AG10803 (cell line): ENCODE data around the gene POFUT2.

Source experiments
- DNase-seq: peaks from one replicate; pipeline ENCODE4 v3.0.0; 2010; ENCODE audit warnings: low read depth
- H3K4me3 ChIP-seq: 2 replicates; pipeline ENCODE4 v1.5.1; 2011; ENCODE audit warnings: mild to moderate bottlenecking, low read length, control low read depth
- TF ChIP-seq, protein P1 (sequence below): conservative IDR thresholded peaks from 2 replicates; pipeline ENCODE4 v1.5.1; 2011; ENCODE audit warnings: mild to moderate bottlenecking, low read length, control low read depth, inconsistent platforms

The POFUT2 gene

DNA sequence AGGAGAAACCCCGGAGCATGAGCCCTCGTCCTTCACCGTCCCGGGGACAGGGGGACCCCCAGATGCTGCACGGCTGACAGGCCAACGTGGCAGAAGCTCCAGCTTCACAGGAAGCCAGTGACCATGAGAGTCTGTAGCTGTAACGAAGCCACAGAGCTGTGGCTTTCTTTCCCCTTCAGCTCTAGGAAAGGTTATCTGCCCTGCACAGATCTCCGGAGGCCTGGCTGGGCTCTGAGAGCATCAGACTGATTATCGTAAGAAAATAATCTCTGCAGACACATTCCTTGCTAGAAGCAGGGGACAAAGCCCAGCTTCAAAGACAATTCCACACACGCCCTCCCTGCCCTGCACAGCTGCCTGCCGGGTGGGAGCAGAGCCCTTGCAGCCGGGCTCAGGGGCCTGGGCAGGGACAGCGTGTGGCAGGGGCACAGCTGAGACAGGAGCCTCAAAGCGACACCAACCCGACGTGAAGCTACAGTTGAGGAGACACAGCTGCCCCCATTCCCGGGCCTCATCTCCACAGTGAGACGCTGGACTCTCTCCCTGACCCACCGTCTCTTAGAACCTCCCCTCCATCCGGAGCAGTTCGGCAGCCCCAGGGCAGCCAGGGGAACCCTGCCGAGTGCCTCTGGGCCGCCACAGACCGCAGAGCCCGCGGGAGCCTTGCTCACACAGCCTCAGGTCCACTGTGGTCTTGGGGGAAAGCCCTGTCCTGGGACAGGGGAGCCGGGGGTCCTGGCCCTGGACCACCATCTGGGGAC, 30.6 kb downstream of the POFUT2 start:
- H3K4me3 ChIP-seq, result no peak overlapping the region
- TF ChIP-seq, protein P1, sequence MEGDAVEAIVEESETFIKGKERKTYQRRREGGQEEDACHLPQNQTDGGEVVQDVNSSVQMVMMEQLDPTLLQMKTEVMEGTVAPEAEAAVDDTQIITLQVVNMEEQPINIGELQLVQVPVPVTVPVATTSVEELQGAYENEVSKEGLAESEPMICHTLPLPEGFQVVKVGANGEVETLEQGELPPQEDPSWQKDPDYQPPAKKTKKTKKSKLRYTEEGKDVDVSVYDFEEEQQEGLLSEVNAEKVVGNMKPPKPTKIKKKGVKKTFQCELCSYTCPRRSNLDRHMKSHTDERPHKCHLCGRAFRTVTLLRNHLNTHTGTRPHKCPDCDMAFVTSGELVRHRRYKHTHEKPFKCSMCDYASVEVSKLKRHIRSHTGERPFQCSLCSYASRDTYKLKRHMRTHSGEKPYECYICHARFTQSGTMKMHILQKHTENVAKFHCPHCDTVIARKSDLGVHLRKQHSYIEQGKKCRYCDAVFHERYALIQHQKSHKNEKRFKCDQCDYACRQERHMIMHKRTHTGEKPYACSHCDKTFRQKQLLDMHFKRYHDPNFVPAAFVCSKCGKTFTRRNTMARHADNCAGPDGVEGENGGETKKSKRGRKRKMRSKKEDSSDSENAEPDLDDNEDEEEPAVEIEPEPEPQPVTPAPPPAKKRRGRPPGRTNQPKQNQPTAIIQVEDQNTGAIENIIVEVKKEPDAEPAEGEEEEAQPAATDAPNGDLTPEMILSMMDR, result no peak
- no peak for DNase-seq

DNA sequence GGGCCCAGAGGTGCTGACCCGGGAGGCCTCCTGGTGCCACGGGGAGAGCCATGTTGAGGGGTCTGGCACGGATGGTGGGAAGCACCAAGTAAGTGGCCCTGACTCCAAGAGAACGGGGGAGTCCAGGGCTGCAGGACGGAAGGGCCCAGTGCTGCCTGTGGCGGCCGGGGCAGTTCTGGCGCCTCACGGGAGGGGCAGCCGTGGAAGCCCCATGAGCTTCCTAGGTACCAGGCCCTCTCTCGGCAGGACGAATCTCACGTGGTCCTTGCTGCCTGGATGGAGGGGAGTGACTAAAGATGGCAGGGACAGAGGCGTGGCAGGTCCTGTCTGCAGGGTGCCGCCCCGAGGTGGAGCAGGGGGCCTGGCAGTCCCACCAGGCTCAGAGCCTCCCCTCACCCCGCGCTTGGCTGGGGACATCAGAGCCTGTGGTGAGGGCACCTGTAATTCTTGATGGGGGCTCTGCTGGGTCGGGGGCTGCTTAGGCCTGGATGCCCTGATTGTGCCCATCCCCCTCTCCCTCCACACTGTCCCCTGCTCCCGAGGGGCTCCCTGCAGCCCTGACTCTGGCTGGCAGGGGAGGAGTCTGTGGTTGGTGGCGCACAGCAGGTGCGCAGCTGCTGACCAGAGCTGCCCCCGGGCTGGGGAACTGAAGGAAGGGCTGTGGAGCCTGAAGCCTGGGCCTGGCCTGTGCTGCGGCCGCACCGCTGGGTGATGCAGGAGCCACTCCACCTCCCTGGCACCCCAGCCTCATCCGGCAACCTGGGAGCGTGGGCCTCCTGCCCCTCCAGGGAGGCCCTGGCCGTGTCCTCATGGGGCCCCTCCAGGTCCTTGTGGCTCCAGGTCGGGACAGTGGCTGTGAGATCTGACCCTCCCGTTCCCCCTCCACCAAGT, 31.4 kb downstream of the POFUT2 start:
- DNase-seq, result no peak
- TF ChIP-seq, protein P1, result no peak
- H3K4me3 ChIP-seq, result no peak overlapping the region

DNA sequence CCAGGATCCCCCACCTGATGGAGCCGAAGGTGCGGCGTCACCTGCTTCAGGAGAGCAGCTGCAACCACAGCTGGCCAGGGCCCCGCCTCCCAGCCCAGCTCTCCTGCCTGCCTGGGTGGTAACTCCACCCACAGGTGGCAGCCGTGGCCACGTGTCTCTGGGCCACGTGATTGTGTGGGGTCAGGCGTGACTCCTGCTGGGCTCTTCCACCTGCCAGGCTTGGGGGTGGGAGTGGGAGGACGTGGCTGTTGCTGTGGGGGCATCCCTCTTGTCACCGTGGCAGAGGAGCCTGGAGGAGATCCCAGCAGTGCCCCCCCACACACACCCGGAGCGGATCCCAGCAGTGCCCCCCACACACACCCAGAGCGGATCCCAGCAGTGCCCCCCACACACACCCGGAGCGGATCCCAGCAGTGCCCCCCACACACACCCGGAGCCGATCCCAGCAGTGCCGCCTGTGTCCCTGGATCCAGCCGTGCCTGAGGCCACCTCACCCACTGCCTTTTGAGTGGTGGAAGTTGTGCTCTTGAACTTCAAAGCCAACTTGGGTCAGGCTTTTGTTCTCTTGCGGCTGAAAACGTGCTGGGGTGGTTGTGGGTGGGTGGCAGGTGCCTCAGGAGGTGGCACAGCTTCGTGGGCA, 32.2 kb downstream of the POFUT2 start:
- DNase-seq, result no peak

DNA sequence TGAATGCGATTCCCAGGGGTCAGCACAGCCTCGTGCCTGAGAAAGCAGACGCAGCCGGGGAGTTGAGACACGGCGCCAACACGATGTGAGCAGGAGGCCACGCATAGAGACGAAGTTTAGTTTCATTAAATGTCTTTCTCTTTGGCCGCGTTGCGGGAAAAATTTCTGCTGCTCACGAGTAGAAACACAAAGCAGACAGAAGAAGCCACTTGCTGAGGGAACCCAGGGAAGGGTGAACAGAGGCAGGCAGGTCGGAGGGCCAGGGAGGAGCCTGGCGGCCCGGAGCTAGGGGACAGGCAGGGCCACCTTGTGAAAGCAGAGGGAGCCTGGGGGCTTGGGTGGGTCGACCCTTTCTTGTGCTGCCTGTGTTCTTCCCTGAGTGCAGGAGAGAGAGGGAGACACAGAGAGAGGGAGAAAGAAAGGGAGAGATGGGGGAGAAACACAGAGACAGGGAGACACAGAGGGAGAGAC, 33.2 kb downstream of the POFUT2 start:
- no peak overlapping the region for H3K4me3 ChIP-seq
- no peak for DNase-seq
- TF ChIP-seq, protein P1, result no peak

More for the DNA sequence above, 32.2 kb downstream of the POFUT2 start:
- TF ChIP-seq, protein P1, result no peak
- no peak overlapping the region for H3K4me3 ChIP-seq

DNA sequence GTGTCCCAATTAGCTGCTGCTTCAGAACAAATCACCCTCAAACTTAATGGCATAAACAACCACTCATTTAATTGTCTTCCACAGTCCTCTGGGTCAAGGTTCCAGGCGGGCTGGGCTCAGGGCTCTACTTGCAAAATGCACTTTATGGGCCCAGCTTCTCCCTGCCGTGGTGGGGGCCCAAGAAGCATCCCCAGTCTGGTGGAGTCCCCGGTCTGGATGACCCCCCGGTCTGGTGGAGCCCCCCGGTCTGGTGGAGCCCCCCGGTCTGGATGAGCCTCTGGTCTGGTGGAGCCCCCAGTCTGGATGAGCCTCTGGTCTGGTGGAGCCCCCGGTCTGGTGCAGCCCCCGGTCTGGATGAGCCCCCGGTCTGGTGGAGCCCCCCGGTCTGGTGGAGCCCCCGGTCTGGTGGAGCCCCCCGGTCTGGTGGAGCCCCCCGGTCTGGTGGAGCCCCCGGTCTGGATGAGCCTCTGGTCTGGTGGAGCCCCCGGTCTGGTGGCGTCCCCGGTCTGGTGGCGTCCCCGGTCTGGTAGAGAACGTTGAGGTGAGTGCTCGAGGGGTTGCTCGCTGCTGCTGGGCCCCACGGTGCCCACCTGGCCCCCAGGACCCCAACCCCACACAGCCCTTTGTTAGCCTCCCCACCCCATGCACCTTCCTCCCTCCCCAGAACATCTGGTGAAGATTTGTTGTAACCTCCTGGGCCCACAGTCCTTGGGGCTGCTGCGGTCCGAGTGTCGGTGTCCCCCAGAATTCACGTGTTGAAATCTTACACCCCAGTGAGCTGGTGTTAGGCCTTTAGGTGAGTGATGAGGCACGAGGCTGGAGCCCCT, 33.8 kb downstream of the POFUT2 start:
- DNase-seq, result no peak
- no peak overlapping the region for H3K4me3 ChIP-seq

DNA sequence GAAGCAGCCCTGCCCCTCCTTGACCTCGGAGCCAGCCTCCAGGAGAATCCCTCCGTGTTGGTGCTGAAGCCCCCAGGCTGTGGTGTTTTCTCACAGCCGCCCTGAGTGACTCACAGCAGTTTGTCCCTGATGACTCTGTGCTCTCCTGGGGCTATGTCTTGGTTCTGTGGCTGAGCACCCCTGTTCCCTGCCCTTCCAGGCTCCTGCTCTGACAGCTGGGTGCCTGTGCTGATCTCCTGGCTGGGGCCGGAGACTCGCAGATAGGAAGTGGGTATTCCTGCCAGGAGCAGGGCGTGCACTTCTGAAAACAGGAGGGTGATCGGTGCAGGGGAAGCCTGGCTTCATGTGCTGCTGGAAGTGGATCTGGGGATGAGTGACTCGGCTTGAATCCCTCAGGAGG, 34.5 kb downstream of the POFUT2 start:
- H3K4me3 ChIP-seq, result no peak overlapping the region
- TF ChIP-seq, protein P1, result no peak
- DNase-seq, result peak; percentile 13

More for the DNA sequence above, 33.8 kb downstream of the POFUT2 start:
- TF ChIP-seq, protein P1, result no peak
